ENCODE measurements around the gene ESR1.
"Not testable (repeated sequence)": the region's sequence is repeated elsewhere in the genome, so short reads cannot be mapped to it uniquely, and the experiment has no call there.

The ESR1 gene

DNA sequence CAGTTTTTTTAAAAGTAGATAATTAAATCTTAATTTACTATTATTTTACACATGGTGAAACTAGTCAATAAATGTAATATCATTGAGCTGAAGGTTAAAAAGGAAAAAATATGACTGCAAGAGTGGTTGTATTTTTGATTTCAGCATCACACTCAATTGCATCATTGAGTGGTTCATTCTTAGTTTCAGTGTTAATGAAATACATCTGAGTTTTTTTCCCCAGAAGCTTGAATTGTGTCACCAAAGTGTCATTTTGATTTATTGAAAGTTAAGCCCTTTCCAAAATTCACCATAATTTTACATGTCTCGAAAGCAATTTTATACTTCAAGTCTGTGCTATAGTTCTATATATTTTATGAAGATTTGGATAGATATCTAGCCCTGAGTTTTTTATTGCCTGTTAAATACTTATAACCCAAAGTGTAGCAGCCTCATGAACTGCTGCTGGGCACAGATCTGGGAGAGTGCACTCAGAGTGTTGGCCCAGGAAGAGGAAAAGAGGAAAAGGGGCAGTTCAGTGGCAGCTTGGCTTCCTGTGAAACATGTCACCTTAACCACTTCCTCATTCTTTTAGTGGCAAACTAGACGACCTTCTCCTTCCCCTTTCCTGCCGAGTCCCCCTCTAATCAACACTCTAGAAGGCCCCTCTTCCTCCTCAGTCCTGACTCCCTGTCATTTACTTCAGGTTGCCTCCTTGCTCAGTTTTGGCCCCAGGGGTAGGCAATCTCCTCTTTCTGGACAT is 140.7 kb downstream of the ESR1 start:
- no peak for DNase-seq (ENCODE audit: low spot score)
- Histone ChIP-seq H3K4me3 (no peak overlapping the region), H3K27ac (no peak overlapping the region)
- TF ChIP-seq, protein P1, sequence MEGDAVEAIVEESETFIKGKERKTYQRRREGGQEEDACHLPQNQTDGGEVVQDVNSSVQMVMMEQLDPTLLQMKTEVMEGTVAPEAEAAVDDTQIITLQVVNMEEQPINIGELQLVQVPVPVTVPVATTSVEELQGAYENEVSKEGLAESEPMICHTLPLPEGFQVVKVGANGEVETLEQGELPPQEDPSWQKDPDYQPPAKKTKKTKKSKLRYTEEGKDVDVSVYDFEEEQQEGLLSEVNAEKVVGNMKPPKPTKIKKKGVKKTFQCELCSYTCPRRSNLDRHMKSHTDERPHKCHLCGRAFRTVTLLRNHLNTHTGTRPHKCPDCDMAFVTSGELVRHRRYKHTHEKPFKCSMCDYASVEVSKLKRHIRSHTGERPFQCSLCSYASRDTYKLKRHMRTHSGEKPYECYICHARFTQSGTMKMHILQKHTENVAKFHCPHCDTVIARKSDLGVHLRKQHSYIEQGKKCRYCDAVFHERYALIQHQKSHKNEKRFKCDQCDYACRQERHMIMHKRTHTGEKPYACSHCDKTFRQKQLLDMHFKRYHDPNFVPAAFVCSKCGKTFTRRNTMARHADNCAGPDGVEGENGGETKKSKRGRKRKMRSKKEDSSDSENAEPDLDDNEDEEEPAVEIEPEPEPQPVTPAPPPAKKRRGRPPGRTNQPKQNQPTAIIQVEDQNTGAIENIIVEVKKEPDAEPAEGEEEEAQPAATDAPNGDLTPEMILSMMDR (IDR thresholded peaks at IDR 0.05) = no peak

DNA sequence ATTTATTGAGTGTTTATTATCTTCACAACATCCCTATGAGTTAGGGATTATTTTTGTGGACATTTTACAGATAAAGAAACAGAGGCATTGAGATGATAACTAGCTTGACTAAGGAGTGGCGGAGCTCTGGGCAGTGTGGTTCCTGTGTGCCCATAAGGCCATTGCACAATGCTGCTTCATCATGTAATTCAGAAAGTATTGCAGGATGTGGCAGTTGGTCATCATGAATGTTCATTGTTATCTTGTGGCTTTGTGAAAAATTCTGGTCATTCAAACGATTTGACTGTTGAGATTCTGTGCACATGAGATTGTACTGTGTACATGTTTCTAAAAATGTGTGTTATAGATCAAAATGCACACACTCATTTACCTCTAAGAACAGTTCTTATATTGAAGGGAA is 150.8 kb downstream of the ESR1 start:
- DNase-seq (ENCODE audit: low spot score) = no peak
- no peak overlapping the region for H3K27ac ChIP-seq
- TF ChIP-seq, protein P1 (IDR thresholded peaks at IDR 0.05) = no peak

DNA sequence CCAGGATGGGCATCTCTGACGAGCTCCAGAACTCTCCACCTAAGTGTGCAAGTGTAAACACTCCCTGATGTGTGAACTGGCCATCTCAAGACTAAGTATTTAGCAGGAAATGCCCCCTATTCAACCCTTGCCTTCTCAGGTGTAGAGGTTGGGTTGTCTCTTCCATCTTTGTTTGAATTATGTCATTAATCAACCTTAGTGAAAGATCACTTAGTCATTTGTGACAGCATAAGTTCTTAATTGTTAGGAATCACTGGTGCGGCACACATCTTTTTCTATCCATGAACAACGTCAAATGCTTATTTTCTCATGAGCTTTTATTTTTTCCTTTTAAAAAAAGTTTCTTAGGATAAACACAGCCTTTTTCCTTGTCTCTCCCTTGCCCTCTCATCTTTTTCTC is 151.6 kb downstream of the ESR1 start:
- H3K27ac ChIP-seq = no peak overlapping the region
- DNase-seq (ENCODE audit: low spot score) = no peak
- TF ChIP-seq, protein P1 (IDR thresholded peaks at IDR 0.05) = no peak
- H3K4me3 ChIP-seq = no peak overlapping the region

More for the DNA sequence above, 150.8 kb downstream of the ESR1 start:
- no peak overlapping the region for H3K4me3 ChIP-seq

DNA sequence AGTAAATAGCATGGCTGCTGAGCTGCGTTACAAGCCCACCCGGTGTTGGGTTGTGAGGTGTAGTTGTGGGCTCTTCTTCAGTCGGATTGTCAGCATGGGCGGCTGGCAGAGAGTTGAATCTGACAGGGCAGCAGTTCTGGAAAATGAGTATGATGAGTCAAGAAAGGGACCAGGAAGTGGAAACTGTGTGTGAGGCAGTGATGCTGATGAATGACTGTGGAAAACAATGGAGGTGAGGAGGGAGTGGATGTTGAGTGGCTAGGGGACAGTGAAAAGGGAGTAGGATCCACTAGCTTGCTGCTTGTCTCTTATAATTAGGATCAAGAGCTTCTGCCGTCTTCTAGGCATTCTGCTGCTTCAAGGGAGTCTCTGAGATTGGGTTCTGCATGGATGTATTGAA is 154.3 kb downstream of the ESR1 start:
- TF ChIP-seq, protein P1 (IDR thresholded peaks at IDR 0.05) = no peak
- DNase-seq (ENCODE audit: low spot score) = no peak
- no peak overlapping the region for H3K27ac ChIP-seq
- no peak overlapping the region for H3K4me3 ChIP-seq

DNA sequence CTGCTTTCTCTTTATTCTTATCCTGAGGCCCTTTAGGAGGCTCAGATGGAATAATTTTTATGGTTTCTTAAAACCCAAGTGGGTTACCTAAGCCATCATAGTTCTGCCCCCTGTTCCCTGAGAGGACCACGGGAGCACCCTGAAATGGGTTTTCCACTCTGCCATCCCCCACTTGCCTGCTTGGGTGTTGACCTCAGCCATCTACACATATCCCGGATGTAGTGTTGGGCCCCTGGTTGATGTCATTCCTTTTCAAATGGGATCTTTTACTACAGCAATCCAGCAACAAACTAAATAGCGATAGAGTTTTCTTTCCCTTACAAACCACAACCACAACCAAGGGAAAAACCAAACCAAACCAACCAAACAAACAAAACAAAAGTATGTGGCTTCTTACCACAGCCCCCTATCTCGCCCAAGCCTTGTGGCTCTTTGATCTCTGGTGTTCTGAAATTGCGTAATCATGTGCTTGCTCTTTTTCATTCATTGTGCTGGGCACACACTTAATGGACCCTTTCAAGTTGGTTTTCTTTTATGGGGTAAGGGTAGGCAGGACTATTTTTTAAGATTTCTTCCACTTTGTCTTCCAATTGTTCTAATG is 154.9 kb downstream of the ESR1 start:
- Histone ChIP-seq H3K27ac (no peak overlapping the region), H3K4me3 (no peak overlapping the region)
- DNase-seq (ENCODE audit: low spot score) = no peak
- TF ChIP-seq, protein P1 (IDR thresholded peaks at IDR 0.05) = no peak

DNA sequence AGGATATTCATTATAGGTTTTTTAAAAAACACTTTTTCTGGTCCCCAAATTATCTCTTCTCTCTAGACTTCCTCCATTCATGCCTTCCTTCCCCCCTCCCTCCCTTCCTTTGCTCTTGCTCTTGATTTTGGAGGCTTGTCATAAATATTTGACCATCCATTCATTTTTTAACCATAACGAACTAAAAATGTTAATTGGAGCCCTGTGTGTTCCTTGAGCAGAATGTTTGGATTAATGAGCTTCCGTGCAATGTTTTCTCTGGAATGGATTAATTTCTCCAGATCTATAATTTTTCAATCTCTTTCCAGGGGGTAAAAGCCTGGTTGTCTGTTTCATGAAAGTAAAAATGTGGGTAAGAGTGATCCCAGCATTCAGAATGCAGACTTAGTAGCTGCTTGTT is 155.5 kb downstream of the ESR1 start:
- DNase-seq (ENCODE audit: low spot score) = no peak
- no peak overlapping the region for H3K4me3 ChIP-seq
- TF ChIP-seq, protein P1 (IDR thresholded peaks at IDR 0.05) = no peak
- no peak overlapping the region for H3K27ac ChIP-seq

DNA sequence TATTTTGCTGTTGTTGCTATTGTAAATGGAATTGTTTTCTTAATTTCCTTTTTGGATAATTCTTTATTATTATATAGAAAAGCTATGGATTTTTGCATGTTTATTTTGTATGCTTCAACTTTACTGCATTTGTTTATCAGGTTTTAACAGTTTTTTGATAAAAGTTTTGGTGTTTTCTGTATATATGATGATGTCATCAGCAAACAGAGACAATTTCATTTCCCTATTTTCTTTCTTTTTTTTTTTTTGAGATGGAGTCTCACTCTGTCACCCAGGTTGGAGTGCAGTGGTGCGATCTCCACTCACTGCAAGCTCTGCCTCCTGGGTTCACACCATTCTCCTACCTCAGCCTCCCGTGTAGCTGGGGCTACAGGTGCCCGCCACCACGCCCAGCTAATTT is 156.9 kb downstream of the ESR1 start:
- H3K4me3 ChIP-seq; DNase-seq (ENCODE audit: low spot score); H3K27ac ChIP-seq: not testable (repeated sequence)
